HAP-1 (cell line): ENCODE measurements around the gene HERC3.
"Not testable (repeated sequence)": the region's sequence is repeated elsewhere in the genome, so short reads cannot be mapped to it uniquely, and the experiment has no call there.

Experiments used
- DNase-seq, 2 experiments: peaks; one replicate each; pipeline ENCODE4 v3.0.0-alpha.2; 2016 to 2020; ENCODE audit warnings: low spot score in 2 of 2
- H3K27me3 ChIP-seq: fragments of 250-450 bp; sonication (Bioruptor Pico); 2 replicates; pipeline ENCODE4 v1.5.1; 2020; ENCODE audit warnings: low read depth, mild to moderate bottlenecking, moderate library complexity
- H3K36me3 ChIP-seq: fragments of 250-450 bp; sonication (Bioruptor Pico); replicated peaks from 2 replicates; pipeline ENCODE4 v1.5.1; 2020; ENCODE audit warnings: mild to moderate bottlenecking
- H3K4me1 ChIP-seq: fragments of 250-450 bp; sonication (Bioruptor Pico); 2 replicates; pipeline ENCODE4 v1.5.1; 2020; ENCODE audit warnings: mild to moderate bottlenecking
- H3K4me3 ChIP-seq: fragments of 250-450 bp; sonication (Bioruptor Pico); 2 replicates; pipeline ENCODE4 v1.5.1; 2020; ENCODE audit warnings: mild to moderate bottlenecking, moderate library complexity
- H3K9me3 ChIP-seq: fragments of 250-450 bp; sonication (Bioruptor Pico); 2 replicates; pipeline ENCODE4 v1.5.1; 2020; ENCODE audit warnings: mild to moderate bottlenecking, moderate library complexity
- in situ Hi-C: fragments of 300-500 bp; cut with MboI; formaldehyde crosslinking; loops from 3 replicates; pipeline ENCODE4 v1.14.3; 2020; ENCODE audit warnings: low sequenced_read_pairs, inconsistent platforms, mixed read lengths

Gene HERC3

DNA sequence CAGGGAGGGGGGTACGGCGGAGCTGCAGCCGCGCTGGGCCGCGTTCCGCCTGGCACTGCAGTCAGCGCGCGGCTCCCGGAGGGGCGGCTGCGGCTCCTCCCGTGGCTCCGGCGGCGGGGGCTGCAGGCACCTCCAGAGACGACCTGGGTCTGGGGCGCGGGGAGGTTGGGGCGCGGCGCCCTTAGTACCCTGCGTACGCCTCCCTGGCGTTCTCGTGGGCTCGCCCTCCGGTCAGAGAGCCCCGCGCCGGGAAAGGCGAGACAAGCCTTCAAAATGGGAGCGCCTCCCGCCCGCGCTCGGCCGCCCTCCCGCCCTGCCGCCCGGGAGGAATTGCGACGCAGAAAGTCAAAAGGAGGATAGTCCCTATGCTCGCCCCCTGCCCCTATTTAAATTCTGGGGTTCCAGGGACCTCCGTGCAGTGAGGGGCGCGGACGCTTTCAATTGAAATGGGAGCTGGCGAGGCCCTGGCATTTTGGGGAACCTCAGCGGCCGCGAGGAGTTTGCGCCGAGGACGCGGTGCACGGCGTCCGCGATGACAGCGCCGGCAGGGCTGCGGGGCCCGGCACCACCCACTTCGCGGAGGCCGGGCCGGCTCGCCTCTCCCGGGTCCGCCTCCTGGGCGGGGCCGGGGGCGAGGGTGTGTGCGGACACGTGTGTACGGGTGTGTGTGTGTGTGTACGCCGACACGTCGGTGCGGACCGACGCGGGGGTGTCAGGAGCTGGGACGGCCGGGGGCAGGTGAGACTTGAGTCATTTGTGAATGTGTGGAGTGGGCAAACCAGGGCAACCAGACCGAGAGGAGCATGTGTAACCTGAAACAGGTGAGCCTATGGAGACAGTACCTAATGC lies 544 bp downstream of the HERC3 start:
- peak overlapping the region; percentile 59 for H3K4me3 ChIP-seq
- H3K27me3 ChIP-seq = peaks cover 12% of the 10 kb centered on the region
- in situ Hi-C loops = no loop called here
- H3K4me1 ChIP-seq = peaks cover 15% of the 10 kb centered on the region
- no peaks in the 10 kb centered on the region for H3K36me3 ChIP-seq
- peak; percentile 42 to 77 for DNase-seq
- H3K9me3 ChIP-seq = no peaks in the 10 kb centered on the region

GRCh38 chr4:88597970-88598660 lies 5.8 kb downstream of the HERC3 start:
- H3K4me3 ChIP-seq = no peak overlapping the region
- in situ Hi-C loops = no loop called here
- H3K27me3 ChIP-seq = peaks cover 7% of the 10 kb centered on the region
- H3K36me3 ChIP-seq = no peaks in the 10 kb centered on the region
- peaks cover 31% of the 10 kb centered on the region for H3K4me1 ChIP-seq
- H3K9me3 ChIP-seq = no peaks in the 10 kb centered on the region
- peak; percentile 41 to 84 for DNase-seq

DNA sequence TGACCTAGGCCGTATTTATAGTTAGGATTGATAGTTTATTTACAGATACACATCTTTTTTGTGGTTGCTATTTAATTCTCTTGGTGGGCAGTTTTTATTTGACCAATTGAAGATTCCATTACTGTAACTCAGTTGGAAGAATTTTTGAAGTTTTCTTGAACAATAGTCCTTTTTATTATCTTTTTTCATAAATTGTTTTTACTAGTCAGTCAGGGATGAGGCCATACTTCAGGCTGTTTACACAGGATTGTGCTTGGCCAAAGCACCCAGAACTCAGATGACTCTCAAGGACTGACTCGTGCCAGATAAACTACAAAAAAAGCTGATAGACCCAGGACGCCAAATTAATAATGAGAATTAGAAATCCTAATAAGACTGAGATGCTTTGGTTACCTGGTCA lies 7.0 kb downstream of the HERC3 start:
- peaks cover 27% of the 10 kb centered on the region for H3K4me1 ChIP-seq
- no peaks in the 10 kb centered on the region for H3K9me3 ChIP-seq
- H3K36me3 ChIP-seq = no peaks in the 10 kb centered on the region
- in situ Hi-C loops = no loop called here
- no peak for DNase-seq
- H3K4me3 ChIP-seq = no peak overlapping the region
- H3K27me3 ChIP-seq = no peaks in the 10 kb centered on the region

DNA sequence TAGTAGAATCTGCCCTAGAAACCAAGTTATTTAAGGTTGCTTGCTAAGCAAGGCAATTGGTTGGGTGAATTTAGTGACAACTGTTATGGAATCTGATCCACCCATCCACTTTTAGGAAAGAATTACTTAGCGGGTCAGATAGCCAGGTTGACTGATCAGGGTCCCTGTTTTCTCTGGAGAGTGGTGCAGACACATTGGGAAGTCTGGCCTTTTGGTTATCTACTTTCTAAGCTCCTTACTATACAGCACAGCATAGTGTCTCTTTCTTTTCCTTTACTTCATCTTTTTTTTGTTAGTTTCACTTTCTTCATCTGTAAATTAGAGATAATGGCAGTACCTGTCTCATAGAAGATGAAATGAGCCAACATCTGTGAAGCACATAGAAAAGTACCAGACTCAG lies 7.4 kb downstream of the HERC3 start:
- no peak overlapping the region for H3K4me3 ChIP-seq
- in situ Hi-C loops = no loop called here
- H3K27me3 ChIP-seq = no peaks in the 10 kb centered on the region
- DNase-seq = no peak
- no peaks in the 10 kb centered on the region for H3K9me3 ChIP-seq
- H3K4me1 ChIP-seq = peaks cover 27% of the 10 kb centered on the region
- H3K36me3 ChIP-seq = no peaks in the 10 kb centered on the region

DNA sequence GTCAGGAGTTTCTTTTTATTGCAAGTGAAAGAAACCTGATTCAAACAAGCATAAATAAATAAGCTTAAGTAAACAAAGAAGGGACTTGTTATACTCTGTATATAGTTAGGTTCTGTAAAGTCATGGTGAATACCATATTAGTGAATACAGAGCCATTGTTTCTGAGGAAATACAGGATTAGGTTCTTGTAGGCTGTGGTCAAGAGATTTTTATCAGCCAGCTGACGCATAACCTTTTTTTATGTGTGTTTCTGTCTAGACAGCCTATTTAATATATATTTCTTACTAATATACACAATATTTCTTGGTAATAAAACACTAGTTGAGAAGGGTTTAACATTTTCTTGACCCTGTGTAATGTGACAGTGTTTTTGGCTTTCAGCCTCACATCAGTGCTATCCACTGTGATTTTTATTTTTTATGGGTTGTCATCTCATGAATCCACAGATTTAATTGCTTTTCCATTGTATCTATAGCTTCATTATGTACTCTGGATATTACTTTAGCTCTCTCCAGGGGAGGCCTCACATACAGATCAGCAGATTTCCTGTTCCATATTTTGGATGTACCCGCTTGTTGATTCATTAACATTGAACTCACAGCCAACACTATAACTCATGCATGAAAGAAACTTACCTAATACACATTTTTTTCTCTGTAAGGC lies 8.0 kb downstream of the HERC3 start:
- H3K27me3 ChIP-seq = no peaks in the 10 kb centered on the region
- H3K36me3 ChIP-seq = no peaks in the 10 kb centered on the region
- no peaks in the 10 kb centered on the region for H3K9me3 ChIP-seq
- DNase-seq = no peak
- in situ Hi-C loops = no loop called here
- peaks cover 27% of the 10 kb centered on the region for H3K4me1 ChIP-seq
- H3K4me3 ChIP-seq = no peak overlapping the region

GRCh38 chr4:88604978-88605678 lies 12.8 kb downstream of the HERC3 start:
- in situ Hi-C loops = no loop called here
- H3K27me3 ChIP-seq = no peaks in the 10 kb centered on the region
- peaks cover 13% of the 10 kb centered on the region; the same call in 1 of the 2 replicates for H3K4me1 ChIP-seq
- no peak overlapping the region for H3K4me3 ChIP-seq
- DNase-seq = no peak
- no peaks in the 10 kb centered on the region for H3K36me3 ChIP-seq
- no peaks in the 10 kb centered on the region for H3K9me3 ChIP-seq

DNA sequence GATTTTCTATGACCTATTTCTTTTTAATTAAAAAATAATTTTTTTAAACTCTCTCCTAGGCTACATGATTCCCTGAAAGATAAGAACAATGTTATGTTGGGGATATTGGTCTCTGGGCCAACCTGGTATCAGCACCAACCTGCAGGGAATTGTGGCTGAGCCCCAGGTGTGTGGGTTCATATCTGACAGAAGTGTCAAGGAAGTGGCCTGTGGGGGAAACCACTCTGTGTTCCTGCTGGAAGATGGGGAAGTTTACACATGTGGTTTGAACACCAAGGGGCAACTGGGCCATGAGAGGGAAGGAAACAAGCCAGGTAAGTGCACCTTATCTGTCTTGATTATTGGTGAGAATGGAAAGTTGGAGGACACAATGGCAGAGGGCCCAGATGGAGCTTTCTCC lies 13.5 kb downstream of the HERC3 start:
- DNase-seq = no peak
- in situ Hi-C loops = no loop called here
- no peaks in the 10 kb centered on the region for H3K27me3 ChIP-seq
- H3K4me1 ChIP-seq = peaks cover 7% of the 10 kb centered on the region; the same call in 1 of the 2 replicates
- no peaks in the 10 kb centered on the region for H3K36me3 ChIP-seq
- no peaks in the 10 kb centered on the region for H3K9me3 ChIP-seq
- no peak overlapping the region for H3K4me3 ChIP-seq

GRCh38 chr4:88606832-88607231 lies 14.6 kb downstream of the HERC3 start:
- DNase-seq = no peak
- Histone ChIP-seq H3K4me1 (no peaks in the 10 kb centered on the region), H3K9me3 (no peaks in the 10 kb centered on the region), H3K36me3 (no peaks in the 10 kb centered on the region), H3K4me3 (no peak overlapping the region), H3K27me3 (no peaks in the 10 kb centered on the region)
- in situ Hi-C loops = no loop called here

DNA sequence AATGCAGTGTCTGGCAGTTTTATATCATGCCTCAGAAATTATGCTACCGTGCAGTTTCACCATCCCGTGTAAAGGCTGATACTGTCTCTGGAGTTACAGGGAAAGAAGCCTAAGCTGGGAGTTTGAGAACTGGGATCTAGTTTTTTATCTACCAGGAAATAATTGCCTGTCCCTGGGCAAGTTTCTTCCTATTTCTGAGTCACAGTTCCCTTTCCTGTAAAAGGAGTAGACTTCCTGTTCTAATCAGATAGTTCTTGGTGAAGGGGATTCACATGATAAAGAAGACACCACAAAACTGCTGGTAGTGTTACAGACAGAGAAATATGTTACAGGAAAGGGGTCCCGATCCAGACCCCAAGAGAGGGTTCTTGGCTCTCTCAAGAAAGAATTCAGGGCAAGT lies 17.1 kb downstream of the HERC3 start:
- Histone ChIP-seq H3K36me3 (no peaks in the 10 kb centered on the region), H3K9me3 (no peaks in the 10 kb centered on the region), H3K27me3 (no peaks in the 10 kb centered on the region), H3K4me3 (no peak overlapping the region), H3K4me1 (peaks cover 6% of the 10 kb centered on the region; the same call in 1 of the 2 replicates)
- DNase-seq = no peak
- in situ Hi-C loops = no loop called here

DNA sequence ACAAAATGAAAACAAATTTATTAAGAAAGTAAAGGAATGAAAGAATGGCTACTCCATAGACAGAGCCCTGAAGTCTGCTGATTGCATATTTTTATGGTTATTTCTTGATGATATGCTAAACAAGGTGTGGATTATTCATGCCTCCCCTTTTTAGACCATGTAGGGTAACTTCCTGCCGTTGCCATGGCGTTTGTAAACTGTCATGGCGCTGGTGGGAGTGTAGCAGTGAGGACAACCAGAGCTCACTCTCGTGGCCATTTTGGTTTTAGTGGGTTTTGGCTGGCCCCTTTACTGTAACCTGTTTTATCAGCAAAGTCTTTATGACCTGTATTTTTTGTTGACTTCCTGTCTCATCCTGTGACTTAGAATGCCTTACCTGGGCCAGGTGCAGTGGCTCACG lies 17.5 kb downstream of the HERC3 start:
- H3K4me1 ChIP-seq, H3K9me3 ChIP-seq, H3K27me3 ChIP-seq, H3K4me3 ChIP-seq, H3K36me3 ChIP-seq, in situ Hi-C loops, DNase-seq: not testable (repeated sequence)

DNA sequence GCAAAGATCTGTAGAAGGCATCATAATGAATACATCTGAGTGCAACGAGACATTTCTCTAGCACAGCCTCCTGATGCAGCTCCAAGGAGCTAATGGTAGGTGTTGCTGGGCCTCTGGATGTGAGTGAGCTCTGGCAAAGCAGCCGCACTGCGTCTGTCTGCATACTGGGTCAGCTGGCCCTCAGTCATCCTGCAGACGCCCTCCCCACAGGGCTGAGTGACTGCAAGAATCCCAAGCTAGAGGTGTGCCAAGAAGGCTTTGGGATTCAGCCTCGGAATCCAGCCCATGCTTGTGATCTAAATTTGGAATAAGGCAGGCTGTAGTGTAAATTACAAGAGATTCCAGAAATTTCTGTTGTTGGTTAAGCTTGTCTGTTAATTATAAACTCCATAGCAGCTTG lies 18.5 kb downstream of the HERC3 start:
- H3K4me3 ChIP-seq = no peak overlapping the region
- H3K36me3 ChIP-seq = no peaks in the 10 kb centered on the region
- H3K4me1 ChIP-seq = peaks cover 6% of the 10 kb centered on the region; the same call in 1 of the 2 replicates
- no peak for DNase-seq
- H3K9me3 ChIP-seq = no peaks in the 10 kb centered on the region
- in situ Hi-C loops = no loop called here
- H3K27me3 ChIP-seq = no peaks in the 10 kb centered on the region

GRCh38 chr4:88613417-88613875 lies 21.2 kb downstream of the HERC3 start:
- no peaks in the 10 kb centered on the region for H3K9me3 ChIP-seq
- in situ Hi-C loops = no loop called here
- H3K36me3 ChIP-seq = no peaks in the 10 kb centered on the region
- H3K27me3 ChIP-seq = no peaks in the 10 kb centered on the region
- H3K4me3 ChIP-seq = no peak overlapping the region
- H3K4me1 ChIP-seq = peaks cover 6% of the 10 kb centered on the region; the same call in 1 of the 2 replicates
- no peak for DNase-seq

DNA sequence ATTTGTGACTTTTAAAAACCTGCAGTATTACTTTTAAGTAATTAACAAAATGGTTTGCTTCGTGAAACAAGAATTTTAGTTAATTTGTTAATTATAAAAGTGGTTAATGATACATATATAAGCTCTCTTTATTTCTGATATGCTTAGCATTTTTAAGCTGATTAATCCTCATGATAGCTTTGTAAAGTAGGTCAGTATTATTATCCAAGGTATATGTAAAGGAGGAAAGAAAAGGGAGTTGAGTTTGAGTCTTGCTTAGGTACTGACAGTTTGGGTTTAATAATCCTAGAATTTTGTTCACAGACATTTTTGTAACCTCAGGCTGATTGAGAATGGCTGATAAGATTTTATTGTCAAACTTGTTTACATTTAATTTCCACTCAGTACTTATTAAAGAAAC lies 21.8 kb downstream of the HERC3 start:
- no peak for DNase-seq
- no peaks in the 10 kb centered on the region for H3K9me3 ChIP-seq
- no peaks in the 10 kb centered on the region for H3K36me3 ChIP-seq
- no peaks in the 10 kb centered on the region for H3K27me3 ChIP-seq
- in situ Hi-C loops = no loop called here
- no peak overlapping the region for H3K4me3 ChIP-seq
- H3K4me1 ChIP-seq = peaks cover 6% of the 10 kb centered on the region; the same call in 1 of the 2 replicates
